BLaER1 (cell line): Measurements from ENCODE around the gene ADPGK.
A peak's percentile ranks its signal among the peaks of the same experiment; 100 is the strongest.

ENCODE experiments used
- H3K27ac ChIP-seq: shearing (Covaris generic); formaldehyde crosslinking; 2 replicates; pipeline ENCODE4 v1.8.1; 2022
- H3K27me3 ChIP-seq: shearing (Covaris generic); formaldehyde crosslinking; 2 replicates; pipeline ENCODE4 v1.8.1; 2022
- H3K36me3 ChIP-seq: shearing (Covaris generic); formaldehyde crosslinking; 2 replicates; pipeline ENCODE4 v1.8.1; 2022
- H3K4me1 ChIP-seq: shearing (Covaris generic); formaldehyde crosslinking; 2 replicates; pipeline ENCODE4 v1.8.1; 2022
- H3K4me2 ChIP-seq: shearing (Covaris generic); formaldehyde crosslinking; 2 replicates; pipeline ENCODE4 v1.8.1; 2022
- H3K4me3 ChIP-seq: shearing (Covaris generic); formaldehyde crosslinking; 2 replicates; pipeline ENCODE4 v1.8.1; 2022
- H3K9ac ChIP-seq: shearing (Covaris generic); formaldehyde crosslinking; 2 replicates; pipeline ENCODE4 v1.8.1; 2022
- H3K9me3 ChIP-seq: shearing (Covaris generic); formaldehyde crosslinking; 2 replicates; pipeline ENCODE4 v1.8.1; 2022
- H4K20me1 ChIP-seq: shearing (Covaris generic); formaldehyde crosslinking; 2 replicates; pipeline ENCODE4 v1.8.1; 2022
- Cebpa-rat ChIP-seq: shearing (Covaris generic); IDR thresholded peaks from 2 replicates; pipeline ENCODE4 v1.8.1; 2022

ADPGK gene

GRCh38 chr15:72781631-72782030 lies 1.9 kb downstream of the ADPGK start:
- Histone ChIP-seq H3K4me1 (peaks cover 53% of the 10 kb centered on the region), H3K9ac (no peak overlapping the region), H3K27ac (no peak overlapping the region), H3K27me3 (no peaks in the 10 kb centered on the region), H3K9me3 (no peaks in the 10 kb centered on the region), H4K20me1 (peaks cover 61% of the 10 kb centered on the region), H3K4me2 (peak overlapping the region; percentile 86), H3K36me3 (peaks cover 53% of the 10 kb centered on the region), H3K4me3 (peak overlapping the region; percentile 98; the same call in 1 of the 2 replicates)
- TF ChIP-seq Cebpa-rat, result no peak

DNA sequence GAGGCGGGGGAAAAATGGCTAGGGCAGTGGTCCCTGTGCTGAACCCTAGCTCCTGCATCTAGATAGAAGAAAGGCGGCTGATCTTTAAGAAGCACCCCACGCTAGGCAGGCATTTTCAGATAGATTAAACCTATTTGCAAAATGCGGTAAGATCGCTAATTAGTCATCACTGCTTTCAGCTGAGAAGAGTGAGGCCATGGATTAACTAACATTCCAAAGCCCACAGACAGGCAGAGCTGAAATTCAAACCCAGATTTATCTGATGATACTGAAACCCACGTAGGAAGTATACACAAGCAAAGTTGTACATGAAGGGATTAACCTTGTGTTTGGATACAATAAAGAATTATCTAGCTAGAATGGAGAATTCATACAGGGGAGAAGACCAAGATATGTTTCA lies 4.8 kb downstream of the ADPGK start:
- no peak overlapping the region for H3K9ac ChIP-seq
- H3K27me3 ChIP-seq, result no peaks in the 10 kb centered on the region
- no peaks in the 10 kb centered on the region for H3K9me3 ChIP-seq
- H4K20me1 ChIP-seq, result peaks cover 88% of the 10 kb centered on the region
- TF ChIP-seq Cebpa-rat, result no peak
- H3K4me3 ChIP-seq, result no peak overlapping the region
- peaks cover 80% of the 10 kb centered on the region for H3K36me3 ChIP-seq
- H3K4me2 ChIP-seq, result no peak overlapping the region
- H3K4me1 ChIP-seq, result peaks cover 63% of the 10 kb centered on the region
- no peak overlapping the region for H3K27ac ChIP-seq

- no peak for TF ChIP-seq Cebpa-rat
- Histone ChIP-seq H3K27ac (no peak overlapping the region), H3K9ac (no peak overlapping the region), H3K9me3 (peaks cover 3% of the 10 kb centered on the region; the same call in 1 of the 2 replicates), H3K27me3 (no peaks in the 10 kb centered on the region), H3K4me3 (no peak overlapping the region), H3K4me1 (peaks cover 36% of the 10 kb centered on the region), H4K20me1 (peaks cover 78% of the 10 kb centered on the region), H3K4me2 (peak overlapping the region; percentile 1; the same call in 1 of the 2 replicates), H3K36me3 (peaks cover 96% of the 10 kb centered on the region)
These were observed 8.7 kb downstream of the ADPGK start for GRCh38 chr15:72774696-72775383.

DNA sequence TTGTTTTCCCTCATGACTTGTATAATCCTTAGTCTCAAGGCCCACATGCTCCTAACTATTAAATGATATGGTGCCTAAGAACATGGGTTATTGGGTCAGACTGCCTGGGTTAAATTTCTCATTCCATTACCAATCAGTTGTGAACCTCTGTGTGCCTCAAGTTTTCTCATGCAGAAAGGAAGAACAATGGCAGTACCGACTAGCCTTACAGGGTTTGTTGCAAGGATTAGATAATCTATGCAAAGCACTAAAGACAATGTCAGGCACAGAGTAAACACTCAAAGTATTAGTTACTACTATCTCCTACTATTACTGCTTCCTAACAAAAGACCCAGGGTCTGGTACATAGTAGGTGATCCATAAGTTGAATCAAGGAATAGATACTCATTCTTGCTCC lies 12.2 kb downstream of the ADPGK start:
- Histone ChIP-seq H3K9me3 (peaks cover 36% of the 10 kb centered on the region), H3K36me3 (peaks cover 97% of the 10 kb centered on the region), H3K4me3 (no peak overlapping the region), H4K20me1 (peaks cover 43% of the 10 kb centered on the region), H3K27me3 (no peaks in the 10 kb centered on the region), H3K27ac (no peak overlapping the region), H3K4me1 (peaks cover 25% of the 10 kb centered on the region), H3K4me2 (no peak overlapping the region), H3K9ac (no peak overlapping the region)
- no peak for TF ChIP-seq Cebpa-rat

DNA sequence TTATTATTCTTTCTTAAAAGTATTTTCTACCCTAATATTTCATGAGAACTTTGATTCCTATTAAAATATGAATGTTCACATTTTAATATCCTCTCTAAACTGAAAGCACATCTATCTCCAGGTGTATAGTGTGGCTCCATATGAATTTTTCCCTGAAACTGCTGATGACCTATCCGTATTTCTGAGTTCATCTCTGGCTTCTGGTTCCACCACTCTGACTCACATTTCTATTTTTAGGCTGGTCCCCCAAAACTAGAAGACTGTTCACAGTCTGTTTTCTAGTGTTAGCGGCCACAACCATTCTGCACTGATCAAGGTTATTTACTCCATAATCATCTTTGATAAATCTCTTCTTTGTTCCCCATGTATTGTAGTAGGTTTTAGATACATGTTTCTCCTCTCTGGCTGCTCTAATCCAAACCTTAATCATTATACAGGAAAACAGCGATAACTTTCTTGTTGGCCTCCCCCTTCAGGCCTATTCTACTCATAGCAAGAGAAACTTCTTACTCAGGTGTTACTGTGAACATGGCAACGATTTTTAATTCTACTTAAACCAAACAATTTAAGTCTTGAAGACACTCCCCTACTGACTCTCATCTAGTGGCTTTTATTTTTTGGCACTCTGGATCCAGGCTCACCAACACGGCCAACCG lies 12.8 kb downstream of the ADPGK start:
- Histone ChIP-seq H3K9me3 (peaks cover 40% of the 10 kb centered on the region), H4K20me1 (peaks cover 42% of the 10 kb centered on the region), H3K9ac (no peak overlapping the region), H3K27ac (no peak overlapping the region), H3K4me1 (peaks cover 20% of the 10 kb centered on the region; the same call in 1 of the 2 replicates), H3K27me3 (no peaks in the 10 kb centered on the region), H3K4me2 (no peak overlapping the region), H3K4me3 (no peak overlapping the region), H3K36me3 (peaks cover 97% of the 10 kb centered on the region)
- no peak for TF ChIP-seq Cebpa-rat

DNA sequence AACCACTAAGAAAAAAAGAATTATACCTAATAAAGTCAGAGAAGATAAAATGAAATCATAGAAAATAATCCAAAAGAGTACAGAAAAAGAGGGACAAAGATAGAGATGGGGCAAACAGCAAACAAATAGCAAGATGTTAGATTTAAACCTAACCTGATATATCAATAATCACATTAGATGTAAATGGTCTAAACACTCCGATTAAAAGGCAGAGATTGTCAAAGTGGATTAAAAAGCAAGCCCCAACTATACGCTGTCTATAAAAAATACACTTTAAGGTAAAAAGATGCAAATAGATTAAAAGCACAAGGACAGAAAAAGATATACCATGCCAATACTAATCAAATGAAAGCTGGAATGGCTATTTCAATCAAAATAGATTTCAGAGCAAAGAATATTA lies 16.8 kb downstream of the ADPGK start:
- Histone ChIP-seq H3K9me3 (peaks cover 40% of the 10 kb centered on the region), H4K20me1 (peaks cover 36% of the 10 kb centered on the region), H3K4me3 (no peak overlapping the region), H3K27ac (no peak overlapping the region), H3K36me3 (peaks cover 99% of the 10 kb centered on the region), H3K4me1 (no peaks in the 10 kb centered on the region), H3K4me2 (no peak overlapping the region), H3K9ac (no peak overlapping the region), H3K27me3 (no peaks in the 10 kb centered on the region)
- no peak for TF ChIP-seq Cebpa-rat

DNA sequence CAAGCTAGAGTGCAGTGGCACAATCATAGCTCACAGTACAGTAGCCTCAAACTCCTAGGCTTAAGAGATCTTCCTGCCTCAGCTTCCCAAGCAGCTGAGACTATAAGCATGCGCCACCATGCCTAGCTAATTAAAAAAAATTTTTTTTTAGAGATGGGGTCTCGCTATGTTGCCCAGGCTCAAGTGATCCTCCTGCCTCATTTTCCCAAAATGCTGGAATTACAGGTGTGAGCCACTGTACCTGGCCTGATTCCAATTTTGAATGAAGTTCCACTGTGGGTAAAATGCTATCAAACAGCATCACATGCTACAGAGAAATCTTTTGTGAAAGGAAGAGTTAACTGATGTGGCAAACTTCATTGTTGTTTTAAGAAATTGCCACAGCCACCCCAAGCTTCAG lies 17.5 kb downstream of the ADPGK start:
- no peaks in the 10 kb centered on the region for H3K4me1 ChIP-seq
- H3K27me3 ChIP-seq, result no peaks in the 10 kb centered on the region
- peaks cover 40% of the 10 kb centered on the region for H3K9me3 ChIP-seq
- no peak overlapping the region for H3K9ac ChIP-seq
- H3K4me2 ChIP-seq, result no peak overlapping the region
- no peak overlapping the region for H3K27ac ChIP-seq
- peaks cover 99% of the 10 kb centered on the region for H3K36me3 ChIP-seq
- H3K4me3 ChIP-seq, result no peak overlapping the region
- no peak for TF ChIP-seq Cebpa-rat
- peaks cover 36% of the 10 kb centered on the region for H4K20me1 ChIP-seq

GRCh38 chr15:72764656-72765055 lies 18.9 kb downstream of the ADPGK start:
- Histone ChIP-seq H3K4me3 (no peak overlapping the region), H3K36me3 (peaks cover 100% of the 10 kb centered on the region), H3K27me3 (no peaks in the 10 kb centered on the region), H3K9me3 (peaks cover 36% of the 10 kb centered on the region), H3K4me2 (no peak overlapping the region), H3K9ac (no peak overlapping the region), H3K27ac (no peak overlapping the region), H4K20me1 (peaks cover 48% of the 10 kb centered on the region), H3K4me1 (no peaks in the 10 kb centered on the region)
- no peak for TF ChIP-seq Cebpa-rat

DNA sequence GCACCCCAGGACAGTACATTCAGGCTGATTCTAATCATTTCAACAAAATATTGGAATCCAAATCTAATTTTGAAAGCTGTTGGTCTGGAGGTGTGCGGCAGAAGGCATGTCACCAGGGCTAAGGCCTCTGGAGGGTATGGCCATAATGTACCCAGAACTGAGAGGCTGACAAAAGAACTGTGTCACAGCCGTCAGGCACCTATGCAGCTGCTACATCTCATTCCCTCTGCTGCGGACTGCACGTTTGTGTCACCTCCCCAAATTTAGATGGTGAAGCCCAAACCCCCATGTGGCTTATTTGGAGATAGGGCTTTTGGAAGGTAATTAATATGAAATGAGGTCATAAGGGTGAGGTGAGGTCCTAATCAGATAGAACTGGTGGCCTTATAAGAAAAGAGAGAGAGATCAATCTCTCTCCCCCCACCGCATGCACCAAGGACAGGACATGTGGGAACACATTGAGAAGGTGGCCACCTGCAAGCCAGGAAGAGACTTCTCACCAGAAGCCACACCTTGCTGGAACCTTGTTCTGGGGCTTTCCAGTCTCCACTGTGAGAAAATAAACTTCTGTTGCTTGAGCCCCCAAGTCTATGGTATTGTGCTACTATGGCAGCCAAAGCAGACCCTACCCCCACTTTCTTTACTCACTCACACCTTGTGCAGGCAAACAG lies 22.8 kb downstream of the ADPGK start:
- Histone ChIP-seq H3K27ac (no peak overlapping the region), H3K4me1 (peaks cover 12% of the 10 kb centered on the region), H3K9me3 (no peaks in the 10 kb centered on the region), H3K4me2 (no peak overlapping the region), H4K20me1 (peaks cover 74% of the 10 kb centered on the region), H3K4me3 (no peak overlapping the region), H3K27me3 (no peaks in the 10 kb centered on the region), H3K36me3 (peaks cover 100% of the 10 kb centered on the region), H3K9ac (no peak overlapping the region)
- no peak for TF ChIP-seq Cebpa-rat

DNA sequence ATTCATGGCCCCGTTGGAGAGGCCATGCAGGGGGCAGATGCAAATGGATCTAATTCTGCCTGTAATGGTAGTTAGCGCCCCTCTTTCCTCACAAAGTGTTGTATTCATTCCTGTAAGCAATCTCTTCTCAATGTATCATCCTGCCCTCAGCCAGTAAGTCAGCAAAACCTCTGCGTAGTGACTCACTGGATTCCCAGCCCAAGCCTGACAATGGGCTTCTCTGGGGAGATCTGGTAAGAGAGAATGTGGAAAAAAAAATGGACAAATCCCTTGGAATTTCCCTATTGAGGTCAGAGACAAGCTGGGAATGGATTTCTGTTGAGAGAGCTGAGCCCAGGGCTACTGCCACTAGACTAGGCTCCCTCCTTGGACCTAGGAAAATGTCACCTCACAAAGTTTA lies 25.4 kb downstream of the ADPGK start:
- Histone ChIP-seq H3K27me3 (no peaks in the 10 kb centered on the region), H3K27ac (no peak overlapping the region), H3K36me3 (peaks cover 100% of the 10 kb centered on the region), H3K9ac (no peak overlapping the region), H3K4me1 (peaks cover 17% of the 10 kb centered on the region), H4K20me1 (peaks cover 56% of the 10 kb centered on the region; the same call in 1 of the 2 replicates), H3K4me2 (peak overlapping the region; percentile 9; the same call in 1 of the 2 replicates), H3K4me3 (no peak overlapping the region), H3K9me3 (no peaks in the 10 kb centered on the region)
- no peak for TF ChIP-seq Cebpa-rat
